Colonic mucosa (tissue), 4 donors: ENCODE data around the gene DROSHA. TPM values are rescaled to one million over a fixed set of nuclear protein-coding genes. Genes with fewer than 3 reads are reported as not detected.

ENCODE experiments used
- DNase-seq: peaks from one replicate; pipeline ENCODE4 v3.0.0-alpha.2; 2020
- H3K27ac ChIP-seq: fragments of 200-600 bp; one replicate; pipeline ENCODE4 v1.8.0; 2021
- H3K27me3 ChIP-seq: fragments of 200-600 bp; one replicate; pipeline ENCODE4 v1.8.0; 2021
- H3K36me3 ChIP-seq: fragments of 200-600 bp; one replicate; pipeline ENCODE4 v1.8.0; 2021
- H3K4me1 ChIP-seq: fragments of 200-600 bp; one replicate; pipeline ENCODE4 v1.8.0; 2021; ENCODE audit warnings: mild to moderate bottlenecking
- H3K4me3 ChIP-seq: fragments of 200-600 bp; one replicate; pipeline ENCODE4 v1.8.0; 2021
- H3K9ac ChIP-seq, 2 donors: one replicate each; pipeline ENCODE4 v1.7.0; 2013; ENCODE audit warnings: control low read depth in 2 of 2, low read depth in 2 of 2, low read length in 2 of 2
- H3K9me3 ChIP-seq: fragments of 200-600 bp; one replicate; pipeline ENCODE4 v1.8.0; 2021
- intact Hi-C: fragments of 100-400 bp; cut with DNase I; formaldehyde crosslinking; loops from one replicate; pipeline ENCODE4 v1.14.1; 2022
- total RNA-seq, 2 donors: library from RNA; stranded (reverse); fragmentation: NEBNext Ultra II Directional in 1 of 2; extraction: Animal tissue kit (Norgen Biotek cat#: 25700) in 1 of 2; gene quantifications; one replicate each; pipeline ENCODE4 v1.2.1, GENCODE V29; 2021
- TF ChIP-seq, protein P1 (sequence below): fragments of 200-600 bp; IDR thresholded peaks from one replicate; pipeline ENCODE4 v1.8.0; 2022; ENCODE audit warnings: antibody characterized with exemption, mild to moderate bottlenecking
- donor health status: healthy.
- donor health status: DM: no; HTN: no; CAD: no.
- donor health status: DM: no; HTN: no; CAD: no.

DROSHA gene
- total RNA-seq, 2 donors from 2014 or later = 49.2 to 61.6 TPM

- no peak for DNase-seq
- no peak overlapping the region for H3K4me3 ChIP-seq
- H3K27ac ChIP-seq = no peak overlapping the region
- no peaks in the 10 kb centered on the region for H3K4me1 ChIP-seq
- H3K27me3 ChIP-seq = no peaks in the 10 kb centered on the region
- no peak overlapping the region for H3K9ac ChIP-seq
- no peaks in the 10 kb centered on the region for H3K9me3 ChIP-seq
- intact Hi-C loops = no loop called here
- no peaks in the 10 kb centered on the region for H3K36me3 ChIP-seq
- TF ChIP-seq, protein P1, sequence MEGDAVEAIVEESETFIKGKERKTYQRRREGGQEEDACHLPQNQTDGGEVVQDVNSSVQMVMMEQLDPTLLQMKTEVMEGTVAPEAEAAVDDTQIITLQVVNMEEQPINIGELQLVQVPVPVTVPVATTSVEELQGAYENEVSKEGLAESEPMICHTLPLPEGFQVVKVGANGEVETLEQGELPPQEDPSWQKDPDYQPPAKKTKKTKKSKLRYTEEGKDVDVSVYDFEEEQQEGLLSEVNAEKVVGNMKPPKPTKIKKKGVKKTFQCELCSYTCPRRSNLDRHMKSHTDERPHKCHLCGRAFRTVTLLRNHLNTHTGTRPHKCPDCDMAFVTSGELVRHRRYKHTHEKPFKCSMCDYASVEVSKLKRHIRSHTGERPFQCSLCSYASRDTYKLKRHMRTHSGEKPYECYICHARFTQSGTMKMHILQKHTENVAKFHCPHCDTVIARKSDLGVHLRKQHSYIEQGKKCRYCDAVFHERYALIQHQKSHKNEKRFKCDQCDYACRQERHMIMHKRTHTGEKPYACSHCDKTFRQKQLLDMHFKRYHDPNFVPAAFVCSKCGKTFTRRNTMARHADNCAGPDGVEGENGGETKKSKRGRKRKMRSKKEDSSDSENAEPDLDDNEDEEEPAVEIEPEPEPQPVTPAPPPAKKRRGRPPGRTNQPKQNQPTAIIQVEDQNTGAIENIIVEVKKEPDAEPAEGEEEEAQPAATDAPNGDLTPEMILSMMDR = no peak
Observed at GRCh38 chr5:31433229-31433628, 98.7 kb downstream of the DROSHA start.

DNA sequence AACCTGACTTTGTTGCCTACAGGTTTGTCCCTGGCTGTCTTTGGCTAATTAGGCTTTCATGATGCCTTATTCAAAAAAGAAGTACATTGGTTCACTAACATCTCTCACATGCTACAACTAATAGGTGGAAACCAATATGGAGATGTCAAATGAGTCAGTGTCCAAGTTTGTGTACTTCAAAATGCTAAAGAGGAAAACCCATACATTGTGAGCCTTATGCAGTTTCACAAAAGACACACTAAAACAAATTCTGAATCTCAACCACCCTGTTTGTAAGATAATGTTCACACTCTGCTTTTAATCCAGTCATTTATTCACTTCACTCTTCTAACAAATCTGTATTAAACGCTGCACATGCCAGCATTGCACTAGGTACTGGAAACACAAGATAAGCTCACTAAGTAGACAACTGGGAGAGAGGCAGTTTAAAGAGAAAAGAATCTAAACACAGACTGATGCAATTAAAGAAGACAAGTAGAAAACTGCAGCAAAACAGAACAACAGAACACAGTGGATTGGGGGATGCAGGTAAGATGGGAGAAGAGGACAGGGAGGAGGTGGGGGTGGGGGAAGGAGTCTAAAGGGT is 104.1 kb downstream of the DROSHA start:
- H3K4me1 ChIP-seq = no peaks in the 10 kb centered on the region

GRCh38 chr5:31427013-31427723 is 104.7 kb downstream of the DROSHA start:
- no peak for DNase-seq
- Histone ChIP-seq H3K36me3 (no peaks in the 10 kb centered on the region), H3K9me3 (no peaks in the 10 kb centered on the region), H3K4me1 (no peaks in the 10 kb centered on the region), H3K4me3 (no peak overlapping the region), H3K27ac (no peak overlapping the region), H3K9ac (no peak overlapping the region), H3K27me3 (no peaks in the 10 kb centered on the region)
- intact Hi-C loops = no loop called here
- TF ChIP-seq, protein P1 = no peak

More for the DNA sequence above, 104.1 kb downstream of the DROSHA start:
- Histone ChIP-seq H3K4me3 (no peak overlapping the region), H3K9ac (no peak overlapping the region), H3K27me3 (no peaks in the 10 kb centered on the region), H3K36me3 (no peaks in the 10 kb centered on the region), H3K9me3 (no peaks in the 10 kb centered on the region), H3K27ac (no peak overlapping the region)
- intact Hi-C loops = no loop called here
- DNase-seq = no peak
- TF ChIP-seq, protein P1 = no peak

GRCh38 chr5:31421806-31422586 is 109.9 kb downstream of the DROSHA start:
- no peak overlapping the region for H3K27ac ChIP-seq
- no peaks in the 10 kb centered on the region for H3K4me1 ChIP-seq
- no peak overlapping the region for H3K4me3 ChIP-seq
- no peak for DNase-seq
- H3K27me3 ChIP-seq = no peaks in the 10 kb centered on the region
- intact Hi-C loops = no loop called here
- no peaks in the 10 kb centered on the region for H3K9me3 ChIP-seq
- TF ChIP-seq, protein P1 = no peak
- peaks cover 7% of the 10 kb centered on the region for H3K36me3 ChIP-seq
- no peak overlapping the region for H3K9ac ChIP-seq

DNA sequence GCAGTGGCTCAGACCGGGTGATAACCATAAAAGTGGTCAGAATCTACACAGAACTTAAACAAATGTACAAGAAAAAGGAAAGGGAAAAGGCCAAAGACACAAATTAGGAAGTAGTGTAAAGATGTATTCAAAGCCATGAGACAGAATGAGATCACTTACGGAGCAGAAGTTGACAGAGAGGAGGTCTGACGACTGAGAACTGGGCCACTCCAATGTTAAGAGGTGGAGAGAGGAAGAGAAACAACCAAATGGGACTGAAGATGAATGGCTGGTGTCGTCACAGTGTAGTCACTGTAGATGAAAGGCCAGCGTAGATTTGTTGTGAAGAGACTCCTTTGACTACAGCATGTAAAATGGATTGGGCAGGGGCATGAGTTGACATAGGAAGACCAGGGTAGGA is 114.4 kb downstream of the DROSHA start:
- Histone ChIP-seq H3K9ac (no peak overlapping the region), H3K27ac (no peak overlapping the region), H3K4me1 (no peaks in the 10 kb centered on the region), H3K9me3 (no peaks in the 10 kb centered on the region), H3K4me3 (no peak overlapping the region), H3K36me3 (peaks cover 7% of the 10 kb centered on the region), H3K27me3 (no peaks in the 10 kb centered on the region)
- intact Hi-C loops = no loop called here
- TF ChIP-seq, protein P1 = no peak
- no peak for DNase-seq
